Activated gamma-delta T cell (primary cell): Measurements from ENCODE around the gene KRTAP4-9.
"Not testable (repeated sequence)": the region's sequence is repeated elsewhere in the genome, so short reads cannot be mapped to it uniquely, and the experiment has no call there.

Experiments used
- DNase-seq: peaks from one replicate; lab custom pipeline; 2025; lab: John Stamatoyannopoulos, UW
- total RNA-seq, 2 donors: gene quantifications; one replicate each; lab custom pipeline; 2026; lab: John Stamatoyannopoulos, UW

Gene KRTAP4-9
- 0 reads per million in 2 donors for total RNA-seq

DNA sequence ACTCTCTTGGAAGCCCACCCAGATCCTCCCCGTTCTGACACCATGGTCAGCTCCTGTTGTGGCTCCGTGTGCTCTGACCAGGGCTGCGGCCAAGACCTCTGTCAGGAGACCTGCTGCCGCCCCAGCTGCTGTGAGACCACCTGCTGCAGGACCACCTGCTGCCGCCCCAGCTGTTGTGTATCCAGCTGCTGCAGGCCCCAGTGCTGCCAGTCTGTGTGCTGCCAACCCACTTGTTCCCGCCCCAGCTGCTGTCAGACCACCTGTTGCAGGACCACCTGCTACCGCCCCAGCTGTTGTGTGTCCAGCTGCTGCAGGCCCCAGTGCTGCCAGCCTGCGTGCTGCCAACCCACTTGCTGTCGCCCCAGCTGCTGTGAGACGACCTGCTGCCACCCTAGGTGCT lies at the start of gene KRTAP4-9:
TSS of gene KRTAP4-9 (plus strand) at position 43 of the 400 bp plus-strand sequence. CDS start at position 43, 0 bp downstream.
- not testable (repeated sequence) for DNase-seq

DNA sequence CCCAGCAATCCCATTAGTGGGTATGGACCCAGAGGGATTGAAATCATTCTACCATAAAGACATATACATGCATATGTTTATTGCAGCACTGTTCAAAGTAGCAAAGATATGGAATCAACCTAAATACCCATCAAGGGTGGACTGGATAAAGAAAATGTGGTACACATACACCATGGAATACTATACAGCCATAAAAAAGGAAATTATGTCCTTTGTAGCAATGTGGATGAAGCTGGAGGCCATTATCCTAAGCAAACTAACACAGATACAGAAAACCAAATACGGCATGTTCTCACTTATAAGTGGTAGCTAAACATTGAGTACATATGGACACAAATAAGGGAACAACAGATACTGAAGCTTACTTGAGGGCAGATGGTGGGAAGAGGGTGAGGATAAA lies 47.6 kb upstream of the KRTAP4-9 start:
- no peak for DNase-seq

DNA sequence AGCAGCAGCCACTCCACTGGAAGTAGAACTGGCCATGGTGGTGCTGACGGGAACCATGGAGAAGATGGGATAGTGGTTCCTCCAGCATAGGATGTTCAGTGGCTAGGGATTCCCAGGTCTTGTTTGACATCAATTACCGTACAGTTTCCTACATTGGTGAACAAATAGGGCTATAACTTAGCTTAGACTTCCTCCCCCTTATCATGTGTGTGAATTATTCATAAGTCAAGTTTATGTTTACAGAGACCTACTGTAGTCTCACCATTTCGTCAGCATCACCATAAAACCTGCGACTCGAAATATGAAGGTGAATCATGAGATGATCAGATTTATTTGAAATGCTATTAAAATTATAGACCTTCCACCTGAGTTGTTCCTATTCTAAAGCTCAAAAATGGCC lies 46.4 kb upstream of the KRTAP4-9 start:
- DNase-seq = no peak

DNA sequence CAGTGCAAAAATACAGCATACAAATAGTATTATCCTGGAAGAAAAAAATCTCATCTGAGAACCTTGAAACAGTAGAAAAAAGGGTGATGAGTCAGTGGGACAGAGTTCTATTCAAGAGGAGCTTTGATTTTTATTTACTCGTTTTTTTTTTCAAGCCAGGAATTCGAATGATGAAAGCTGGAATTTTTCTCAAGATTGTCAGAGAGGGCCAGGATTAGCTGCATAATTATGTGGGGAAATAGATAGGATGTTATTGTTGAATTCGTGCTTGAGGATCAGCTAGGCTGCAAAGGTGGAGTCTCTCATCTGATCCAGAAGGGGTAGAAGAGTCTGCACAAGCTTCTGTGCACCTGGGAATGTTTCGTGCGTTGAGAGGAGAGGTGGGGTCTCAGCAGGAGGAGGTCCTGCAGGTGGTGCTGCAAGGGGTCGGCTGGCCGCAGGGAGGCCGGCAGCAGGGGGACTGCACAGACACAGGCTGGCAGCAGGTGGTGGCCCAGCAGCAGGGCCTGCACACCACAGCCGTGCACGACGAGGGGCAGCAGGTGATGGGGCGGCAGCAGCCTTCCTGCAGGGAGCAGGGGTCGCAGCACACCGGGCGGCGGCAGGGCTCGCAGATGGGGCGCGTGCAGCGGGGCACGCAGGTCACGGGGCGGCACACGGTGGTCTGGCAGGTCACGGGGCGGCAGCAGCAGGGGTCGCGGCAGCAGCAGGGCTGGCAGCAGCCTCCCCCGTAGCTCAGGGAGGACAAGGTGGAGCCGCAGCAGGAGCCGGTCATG lies 45.7 kb upstream of the KRTAP4-9 start:
- not testable (repeated sequence) for DNase-seq

DNA sequence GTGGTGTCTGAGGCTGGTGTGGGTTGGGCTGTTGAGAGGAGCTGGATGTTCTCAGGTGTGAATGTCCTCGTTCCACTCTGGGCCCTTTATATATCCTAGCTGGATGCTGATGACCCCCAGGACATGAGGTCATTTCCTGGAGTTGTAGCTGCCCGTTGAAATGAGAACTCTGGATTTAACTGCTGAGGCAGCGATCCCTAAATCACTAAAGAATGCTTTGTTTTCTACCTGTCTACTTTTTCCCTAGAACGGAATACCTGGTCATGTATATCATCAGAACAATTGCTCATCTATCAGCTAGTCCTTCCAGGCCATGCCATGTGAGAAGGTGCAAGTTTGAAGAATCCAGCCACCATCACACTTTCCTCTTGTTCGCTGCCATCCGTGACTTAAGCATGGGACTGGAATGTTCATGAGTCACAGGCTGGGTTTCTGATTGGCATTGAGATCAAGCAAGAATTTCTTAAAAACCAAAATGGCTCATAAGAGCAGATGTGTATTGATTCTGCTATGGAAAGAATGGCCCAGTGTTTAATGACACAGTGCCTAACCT lies 45.1 kb upstream of the KRTAP4-9 start, which contains the start of gene KRTAP2-3:
TSS of gene KRTAP2-3 (minus strand) at position 63 of the 553 bp plus-strand sequence. CDS start 64 bp downstream, outside the sequence.
- no peak for DNase-seq

DNA sequence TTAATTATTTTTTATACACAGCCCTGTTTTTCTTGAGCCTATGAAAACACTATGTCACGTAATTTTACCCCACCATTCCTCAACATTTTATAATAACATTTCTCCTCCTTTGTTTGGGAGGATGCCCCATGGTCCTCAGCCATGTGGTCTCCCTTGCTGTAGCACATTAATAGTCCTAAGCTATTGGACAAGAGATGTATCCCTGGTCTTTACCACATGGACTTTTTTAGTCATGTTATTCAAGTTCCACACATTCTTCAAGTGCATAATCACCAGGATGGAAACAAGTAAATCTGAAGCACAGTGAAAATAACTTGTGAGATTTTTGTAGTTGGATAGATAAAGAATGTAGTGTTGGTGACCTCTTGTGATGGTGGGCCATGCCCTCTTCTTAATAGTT lies 43.2 kb upstream of the KRTAP4-9 start:
- no peak for DNase-seq

DNA sequence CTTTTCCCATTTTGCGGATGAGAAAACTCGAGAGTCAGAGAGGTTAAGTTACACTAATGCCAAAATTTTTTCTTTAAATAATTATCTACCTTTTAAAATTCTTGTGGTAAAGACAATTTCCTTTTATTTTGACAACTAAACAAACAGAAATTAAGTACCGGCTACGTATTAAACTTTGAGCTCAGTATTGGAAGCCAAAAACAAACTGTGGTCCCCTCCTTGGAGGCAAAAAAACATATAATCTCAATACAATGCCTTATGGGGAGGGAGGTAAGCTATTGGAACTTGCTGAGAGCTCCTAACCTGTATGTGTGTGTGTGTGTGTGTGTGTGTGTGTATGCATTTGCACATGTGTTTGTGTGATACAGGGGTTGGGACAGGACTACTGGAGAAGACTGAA lies 41.7 kb upstream of the KRTAP4-9 start:
- no peak for DNase-seq

DNA sequence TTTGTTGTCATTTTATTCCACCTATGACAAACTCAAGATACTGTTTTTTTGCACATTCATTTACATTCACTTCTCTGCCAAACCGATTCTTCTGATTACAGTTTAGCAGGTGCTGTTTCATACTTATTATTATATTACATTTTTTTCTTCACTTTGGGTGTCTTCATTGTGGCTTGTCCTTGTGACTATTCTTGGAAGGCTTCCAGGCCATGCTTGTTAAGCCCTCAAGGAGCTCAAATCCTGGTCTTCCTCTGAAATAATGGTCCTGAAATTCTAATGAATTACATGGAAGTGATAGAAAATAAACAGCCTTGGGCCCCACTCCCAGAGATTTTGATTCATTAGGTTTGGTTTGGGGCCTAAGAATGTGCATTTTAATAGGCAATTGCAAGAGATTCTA lies 40.9 kb upstream of the KRTAP4-9 start:
- DNase-seq = no peak

DNA sequence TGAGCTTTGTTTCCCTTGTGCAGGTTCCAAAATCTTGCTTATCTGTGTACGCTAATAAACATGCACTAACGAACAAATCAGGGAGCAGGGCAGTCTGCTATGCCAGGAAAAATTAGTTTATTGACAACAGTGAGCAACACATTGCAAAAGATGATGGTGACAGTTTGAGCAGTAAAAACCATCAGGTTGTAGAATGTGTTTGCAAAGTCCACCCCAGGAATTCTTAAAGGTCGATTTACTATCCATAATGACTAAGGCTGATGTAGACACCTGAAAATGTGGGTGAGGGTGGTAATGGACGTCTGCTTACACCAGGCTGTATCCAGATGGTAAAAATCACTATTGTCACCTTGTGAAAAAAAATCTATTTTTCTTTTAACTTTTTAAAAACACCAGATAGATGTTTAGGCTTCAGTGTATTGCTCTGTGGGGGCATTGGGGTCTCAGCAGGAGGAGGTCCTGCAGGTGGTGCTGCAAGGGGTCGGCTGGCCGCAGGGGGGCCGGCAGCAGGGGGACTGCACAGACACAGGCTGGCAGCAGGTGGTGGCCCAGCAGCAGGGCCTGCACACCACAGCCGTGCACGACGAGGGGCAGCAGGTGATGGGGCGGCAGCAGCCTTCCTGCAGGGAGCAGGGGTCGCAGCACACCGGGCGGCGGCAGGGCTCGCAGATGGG lies 40.0 kb upstream of the KRTAP4-9 start:
- DNase-seq = not testable (repeated sequence)

DNA sequence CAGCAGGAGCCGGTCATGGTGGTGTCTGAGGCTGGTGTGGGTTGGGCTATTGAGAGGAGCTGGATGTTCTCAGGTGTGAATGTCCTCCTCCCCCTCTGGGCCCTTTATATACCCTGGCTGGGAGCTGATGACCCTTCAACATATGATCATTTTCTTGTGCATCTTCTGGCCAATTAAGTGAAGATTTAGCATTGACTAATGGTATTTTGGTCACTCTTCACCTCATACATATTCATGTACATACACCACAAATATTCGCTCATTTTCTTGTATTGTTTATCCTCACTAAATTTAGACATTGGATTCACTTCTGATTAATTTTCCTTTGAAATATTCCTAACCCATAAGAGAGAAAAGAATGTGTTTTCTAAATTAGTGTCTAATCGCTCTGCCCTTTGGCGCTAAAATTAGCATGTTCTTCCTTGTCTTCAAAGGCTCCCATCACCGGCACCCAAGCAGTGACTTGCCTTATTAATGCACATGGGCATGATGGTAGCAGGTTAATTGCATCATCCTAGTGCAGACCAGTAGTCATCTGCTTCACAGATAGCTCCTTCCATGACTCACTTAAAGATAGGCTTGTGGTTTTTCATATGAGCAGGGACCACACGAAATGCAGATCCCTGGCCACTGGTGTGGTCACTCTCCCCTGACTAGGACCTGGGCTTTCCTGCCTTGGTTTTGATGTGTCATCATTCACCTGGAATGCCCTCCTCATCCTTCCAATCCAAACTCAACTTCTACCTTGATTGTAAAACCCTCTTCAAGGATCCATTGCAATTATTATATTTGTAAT lies 39.2 kb upstream of the KRTAP4-9 start, which contains the start of gene KRTAP2-4:
TSS of gene KRTAP2-4 (minus strand) at position 51 of the 796 bp plus-strand sequence. CDS start at position 17, 34 bp downstream.
- no peak for DNase-seq

DNA sequence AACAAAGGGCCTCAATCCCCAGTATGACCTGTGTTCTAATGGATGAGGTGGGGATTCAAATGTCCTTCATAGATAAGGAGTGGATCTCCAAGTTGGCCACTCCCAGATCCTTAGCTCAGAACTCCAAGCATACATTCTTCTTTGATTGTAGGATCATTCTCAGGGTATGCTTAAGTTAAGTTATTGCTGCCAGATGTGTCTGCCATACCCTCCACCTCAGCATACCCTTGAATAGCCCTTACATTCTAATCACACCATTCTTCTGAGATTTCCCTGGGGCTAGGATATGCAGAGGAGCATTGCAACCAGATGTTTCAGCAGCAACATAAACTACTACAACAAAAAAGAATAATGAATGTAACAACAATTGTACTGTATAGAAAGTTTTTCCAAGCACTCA lies 37.9 kb upstream of the KRTAP4-9 start:
- no peak for DNase-seq

DNA sequence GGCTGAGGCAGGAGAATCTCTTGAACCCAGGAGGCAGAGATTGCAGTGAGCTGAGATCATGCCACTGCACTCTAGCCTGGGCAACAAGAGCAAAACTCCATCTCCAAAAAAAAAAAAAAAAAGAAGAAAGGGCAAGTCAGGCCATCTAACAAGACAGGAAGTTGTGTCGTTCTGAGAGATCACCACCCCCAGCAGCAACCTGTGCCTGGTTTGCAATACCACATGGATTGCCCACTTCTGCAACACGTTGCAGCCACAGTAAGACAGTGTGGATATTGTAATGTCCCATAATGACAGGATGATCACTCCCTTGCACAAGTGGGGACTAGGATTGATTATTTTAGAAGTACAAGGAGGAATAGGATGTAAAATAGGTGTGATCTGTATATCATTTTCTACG lies 36.2 kb upstream of the KRTAP4-9 start:
- no peak for DNase-seq

DNA sequence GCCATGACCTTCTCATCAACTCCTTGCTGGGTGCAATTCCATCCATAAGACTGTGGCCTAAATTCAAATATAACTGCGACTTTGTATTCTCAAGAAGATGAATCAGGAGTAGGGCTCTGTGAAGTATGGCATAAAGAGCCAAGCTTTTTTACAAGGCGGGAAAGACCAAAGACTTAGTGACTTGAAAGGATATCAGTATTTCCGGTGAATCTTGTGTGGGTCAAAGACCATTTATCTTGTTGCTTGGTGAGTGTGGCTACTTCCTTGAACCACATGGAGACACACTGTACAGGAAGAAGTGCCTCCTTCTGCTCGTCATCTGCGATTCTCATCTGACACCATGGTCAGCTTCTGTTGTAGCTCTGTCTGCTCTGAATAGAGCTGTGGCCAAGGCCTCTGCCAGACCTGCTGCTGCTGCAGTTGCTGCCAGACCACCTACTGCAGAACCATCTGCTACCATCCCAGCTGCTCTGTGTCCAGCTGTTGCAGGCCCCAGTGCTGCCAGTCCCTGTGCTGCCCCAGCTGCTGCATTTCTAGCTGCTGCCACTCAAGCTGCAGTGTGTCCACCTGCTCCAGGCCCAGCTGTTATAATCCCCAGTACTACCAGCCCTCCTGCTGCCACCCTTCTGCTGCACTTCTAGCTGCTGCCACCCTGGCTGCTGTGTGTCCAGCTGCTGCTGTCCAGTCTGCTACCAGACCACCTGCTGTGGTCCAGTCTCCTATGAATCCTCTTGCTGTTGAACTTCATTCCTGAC lies 33.4 kb upstream of the KRTAP4-9 start:
- no peak for DNase-seq

DNA sequence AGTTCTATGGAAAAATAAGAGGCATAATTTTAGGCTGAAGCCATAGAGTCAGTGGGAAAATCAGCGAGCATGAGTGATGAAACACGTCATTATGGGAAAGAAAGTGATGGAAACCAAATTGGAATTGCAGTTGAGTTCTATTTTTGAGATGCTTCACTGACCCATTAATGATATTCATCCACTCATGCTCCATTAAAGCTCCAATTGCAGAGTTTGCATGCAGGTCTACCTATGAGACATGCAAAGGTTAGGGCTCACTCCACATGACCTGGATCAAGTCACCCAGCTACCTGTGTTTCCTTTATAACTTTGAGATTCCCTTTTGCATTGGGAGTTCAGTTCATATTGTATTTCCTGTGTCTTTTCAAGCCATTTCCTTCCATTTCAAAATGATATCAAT lies 31.5 kb upstream of the KRTAP4-9 start:
- DNase-seq = no peak

DNA sequence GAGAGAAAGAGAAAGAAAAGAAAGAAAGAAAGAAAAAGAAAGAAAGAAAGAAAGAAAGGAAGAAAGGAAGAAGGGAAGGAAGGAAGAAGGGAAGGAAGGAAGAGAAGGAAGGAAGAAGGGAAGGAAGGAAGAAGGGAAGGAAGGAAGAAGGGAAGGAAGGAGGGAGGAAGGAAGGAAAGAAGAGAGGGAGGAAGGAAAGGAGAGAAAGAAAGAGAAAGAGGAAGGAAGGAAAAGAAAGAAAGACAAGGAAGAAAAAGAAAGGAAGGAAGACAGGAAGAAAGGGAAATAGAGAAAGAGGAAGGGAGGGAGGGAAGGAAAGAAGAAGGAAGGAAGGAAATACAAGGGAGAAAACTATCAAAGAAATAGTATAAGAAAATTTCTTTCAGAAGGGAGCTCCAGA lies 28.4 kb upstream of the KRTAP4-9 start:
- no peak for DNase-seq

DNA sequence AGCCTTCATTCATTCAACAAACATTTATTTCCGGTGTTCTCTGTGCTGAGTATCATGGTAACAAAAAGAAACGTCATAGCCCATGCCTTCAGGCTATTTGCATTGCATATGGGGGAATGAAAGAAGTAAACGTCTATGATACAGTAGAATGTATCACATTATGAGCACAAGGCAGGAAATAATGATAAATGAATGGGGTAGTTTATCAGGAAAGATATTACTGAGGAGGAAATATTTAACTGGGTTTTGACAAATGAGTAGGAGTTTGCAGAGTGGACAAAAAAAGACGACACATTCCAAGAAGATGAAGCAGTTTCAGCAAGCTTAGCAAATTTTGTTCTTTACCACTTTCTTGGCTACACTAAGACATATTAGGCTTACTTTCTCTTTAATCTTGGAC lies 22.6 kb upstream of the KRTAP4-9 start:
- no peak for DNase-seq

DNA sequence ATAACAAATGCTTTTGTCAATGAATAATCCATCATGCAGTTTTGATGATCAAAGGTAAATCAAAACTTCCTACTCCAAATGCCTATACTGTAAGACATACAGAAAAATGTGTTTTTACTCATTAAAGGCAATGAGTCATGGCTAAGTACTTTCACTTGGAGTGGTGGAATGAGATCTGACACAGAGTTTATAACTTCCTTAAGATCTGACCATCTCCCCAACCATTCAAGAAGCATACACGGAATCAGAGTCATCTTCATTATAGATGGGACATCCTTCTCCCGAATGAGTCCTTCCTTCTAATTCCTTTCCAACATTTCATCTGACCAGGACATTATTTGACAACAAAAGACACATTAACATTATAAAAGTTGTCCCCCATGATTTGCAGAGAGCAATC lies 21.8 kb upstream of the KRTAP4-9 start:
- not testable (repeated sequence) for DNase-seq

DNA sequence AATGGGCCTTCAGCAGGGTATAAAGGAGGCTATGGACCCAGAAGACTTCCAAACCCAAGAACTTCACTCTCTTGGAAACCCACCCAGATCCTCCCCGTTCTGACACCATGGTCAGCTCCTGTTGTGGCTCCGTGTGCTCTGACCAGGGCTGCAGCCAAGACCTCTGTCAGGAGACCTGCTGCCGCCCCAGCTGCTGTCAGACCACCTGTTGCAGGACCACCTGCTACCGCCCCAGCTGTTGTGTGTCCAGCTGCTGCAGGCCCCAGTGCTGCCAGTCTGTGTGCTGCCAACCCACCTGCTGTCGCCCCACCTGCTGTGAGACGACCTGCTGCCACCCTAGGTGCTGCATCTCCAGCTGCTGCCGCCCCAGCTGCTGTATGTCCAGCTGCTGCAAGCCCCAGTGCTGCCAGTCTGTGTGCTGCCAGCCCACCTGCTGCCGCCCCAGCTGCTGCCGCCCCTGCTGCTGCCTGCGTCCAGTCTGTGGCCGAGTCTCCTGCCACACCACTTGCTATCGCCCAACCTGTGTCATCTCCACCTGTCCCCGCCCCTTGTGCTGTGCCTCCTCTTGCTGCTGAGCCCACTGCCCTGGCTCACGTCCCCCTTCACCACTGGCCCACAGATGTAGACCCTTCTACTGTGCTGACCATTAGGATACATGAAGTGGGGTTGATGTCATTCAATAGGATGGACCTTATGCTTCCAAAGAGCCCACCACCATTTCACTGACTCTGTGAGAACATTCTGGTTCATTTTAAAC lies 20.9 kb upstream of the KRTAP4-9 start, which contains the start of gene KRTAP4-7:
TSS of gene KRTAP4-7 (plus strand) at position 51 of the 757 bp plus-strand sequence. CDS start at position 108, 57 bp downstream.
- not testable (repeated sequence) for DNase-seq

DNA sequence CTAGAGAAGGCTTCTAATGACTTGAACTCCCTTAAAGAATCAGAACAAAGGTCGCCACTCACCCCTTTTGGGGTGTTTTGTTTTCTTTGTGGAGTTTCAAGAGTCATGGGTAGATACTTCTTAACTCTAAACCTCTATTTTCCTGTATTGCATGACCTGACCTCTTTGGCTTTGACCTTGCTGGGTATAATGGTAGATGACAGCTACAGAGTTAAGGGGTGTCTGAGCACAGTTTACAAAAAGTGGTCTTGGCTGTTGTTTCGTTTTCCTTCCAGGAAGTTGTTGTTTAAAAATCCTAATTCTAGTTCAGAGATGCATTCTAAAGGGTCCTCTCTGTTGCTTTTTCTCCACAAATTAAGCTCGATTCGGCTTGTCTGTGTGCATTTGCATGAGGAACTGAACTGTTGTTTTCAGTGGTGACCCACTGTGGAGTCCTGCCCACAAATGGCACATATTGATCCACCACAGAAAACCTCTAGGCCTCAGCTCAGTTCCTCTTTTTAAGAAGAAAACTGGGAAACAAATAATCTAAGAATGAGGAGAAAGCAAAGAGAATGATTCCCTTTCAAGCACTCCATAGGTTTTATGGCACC lies 16.3 kb upstream of the KRTAP4-9 start:
- DNase-seq = not testable (repeated sequence)

DNA sequence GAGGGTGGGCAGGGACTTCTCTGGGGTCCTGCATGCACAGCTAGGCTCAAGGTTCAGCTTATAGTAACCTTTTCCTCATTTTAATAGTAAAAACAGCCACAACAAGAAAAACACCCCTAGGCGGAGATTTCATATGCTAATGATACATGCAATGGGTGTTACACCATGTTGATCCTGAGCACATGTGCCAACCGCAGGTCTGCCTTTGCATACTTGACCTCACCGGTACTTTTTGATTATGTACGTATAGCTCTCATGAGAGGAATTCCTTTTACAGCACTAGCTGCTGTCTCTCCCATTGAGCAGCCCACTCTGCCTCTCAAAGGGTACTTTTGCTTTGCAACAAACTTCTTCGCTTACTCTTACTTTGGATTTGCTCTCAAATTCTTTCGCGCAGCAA lies 9.1 kb upstream of the KRTAP4-9 start:
- no peak for DNase-seq
